ENCODE measurements around the gene C10orf105. TPM values are rescaled to one million over a fixed set of nuclear protein-coding genes. Genes with fewer than 3 reads are reported as not detected.

The C10orf105 gene
- total RNA-seq, result under 1 TPM; 0.25 to 0.36 TPM
- 1.4 TPM for polyA plus RNA-seq (2013, experiment 1 of 2)
- 0.64 TPM for polyA plus RNA-seq (2013, experiment 2 of 2)
- total RNA-seq, result 0 to 5.3 (median 0.49) reads per million in 172 experiments

- H3K27ac ChIP-seq (ENCODE audit: low read depth in 1 of 2, low read length in 2 of 2), result no peak within 1 kb of the TSS
Observed at GRCh38 chr10:71719464-71720201, at the start of gene C10orf105. Gene C10orf105, minus strand, starts transcription at chr10:71719778. Its CDS starts 3,441 bp downstream, at chr10:71716337.

GRCh38 chr10:71767420-71768035 is 48.0 kb upstream of the C10orf105 start:
- H3K27me3 Mint-ChIP-seq, result no peaks in the 10 kb centered on the region
- H3K27ac ChIP-seq (ENCODE audit: low read depth in 1 of 2, low read length in 2 of 2), result peak overlapping the region; percentile 71 to 74
- H3K36me3 Mint-ChIP-seq (ENCODE audit: low read depth), result peaks cover 95% of the 10 kb centered on the region
- H3K27ac Mint-ChIP-seq, result peak overlapping the region; percentile 95
- H3K4me3 ChIP-seq (ENCODE audit: low read length), result peak overlapping the region; percentile 1
- H3K4me3 Mint-ChIP-seq, result peak overlapping the region; percentile 70
- H3K27me3 ChIP-seq (ENCODE audit: control insufficient read depth in 1 of 2, insufficient read depth in 2 of 2, low read length in 2 of 2), result no peaks in the 10 kb centered on the region
- peaks cover 98% of the 10 kb centered on the region for H3K4me1 Mint-ChIP-seq (ENCODE audit: low read depth)
- peaks cover 75% of the 10 kb centered on the region for H3K36me3 ChIP-seq (ENCODE audit: insufficient read depth, low read length)
- ChIA-PET POLR2A (interaction anchor here (0.9 to 14.6 kb wide), 5 partner anchors 11 to 61 kb away, joined by 3 to 416 read pairs (median 3); no protein-coding TSS in a partner anchor), CTCF (interaction anchor here (0.8 to 3.9 kb wide), 6 partner anchors 11 to 71 kb away, joined by 3 to 16 read pairs (median 4); no protein-coding TSS in a partner anchor)
- DNase-seq, result no peak
- H3K4me1 ChIP-seq (ENCODE audit: insufficient read depth, low read length), result peaks cover 87% of the 10 kb centered on the region
- H3K9me3 ChIP-seq (ENCODE audit: control insufficient read depth in 1 of 2, insufficient read depth in 1 of 2, low read length in 2 of 2), result no peaks in the 10 kb centered on the region
- H3K9me3 Mint-ChIP-seq, result no peaks in the 10 kb centered on the region
- intact Hi-C loops (cut with DNase I, micrococcal nuclease), result no loop called here
- ATAC-seq (ENCODE audit: poor library complexity), result no peak
- TF ChIP-seq CTCF (IDR thresholded peaks at IDR 0.05), result no peak

More at GRCh38 chr10:71719464-71720201, at the start of gene C10orf105:
- no peak within 1 kb of the TSS for H3K4me3 ChIP-seq (ENCODE audit: low read length)
- Mint-ChIP-seq H3K36me3 (ENCODE audit: low read depth) (no peaks in the 10 kb centered on the region), H3K9me3 (no peaks in the 10 kb centered on the region), H3K27me3 (no peaks in the 10 kb centered on the region), H3K27ac (peak within 1 kb of the TSS; percentile 36), H3K4me1 (ENCODE audit: low read depth) (peaks cover 43% of the 10 kb centered on the region), H3K4me3 (no peak within 1 kb of the TSS)
- no peaks in the 10 kb centered on the region for H3K9me3 ChIP-seq (ENCODE audit: control insufficient read depth in 1 of 2, insufficient read depth in 1 of 2, low read length in 2 of 2)
- no peak for TF ChIP-seq CTCF (IDR thresholded peaks at IDR 0.05)
- H3K27me3 ChIP-seq (ENCODE audit: control insufficient read depth in 1 of 2, insufficient read depth in 2 of 2, low read length in 2 of 2), result no peaks in the 10 kb centered on the region
- no peak for ATAC-seq (ENCODE audit: poor library complexity)
- peaks cover 89% of the 10 kb centered on the region for H3K4me1 ChIP-seq (ENCODE audit: insufficient read depth, low read length)
- ChIA-PET POLR2A (interaction anchor here (0.7 kb wide), 1 partner anchor 197 kb away, joined by 3 read pairs; no protein-coding TSS in a partner anchor), CTCF (interaction anchor here (1.7 kb wide), 1 partner anchor 12 kb away, joined by 6 read pairs; no protein-coding TSS in a partner anchor)
- intact Hi-C loops (cut with DNase I, micrococcal nuclease), result no loop called here
- no peak for DNase-seq
- H3K36me3 ChIP-seq (ENCODE audit: insufficient read depth, low read length), result no peaks in the 10 kb centered on the region

DNA sequence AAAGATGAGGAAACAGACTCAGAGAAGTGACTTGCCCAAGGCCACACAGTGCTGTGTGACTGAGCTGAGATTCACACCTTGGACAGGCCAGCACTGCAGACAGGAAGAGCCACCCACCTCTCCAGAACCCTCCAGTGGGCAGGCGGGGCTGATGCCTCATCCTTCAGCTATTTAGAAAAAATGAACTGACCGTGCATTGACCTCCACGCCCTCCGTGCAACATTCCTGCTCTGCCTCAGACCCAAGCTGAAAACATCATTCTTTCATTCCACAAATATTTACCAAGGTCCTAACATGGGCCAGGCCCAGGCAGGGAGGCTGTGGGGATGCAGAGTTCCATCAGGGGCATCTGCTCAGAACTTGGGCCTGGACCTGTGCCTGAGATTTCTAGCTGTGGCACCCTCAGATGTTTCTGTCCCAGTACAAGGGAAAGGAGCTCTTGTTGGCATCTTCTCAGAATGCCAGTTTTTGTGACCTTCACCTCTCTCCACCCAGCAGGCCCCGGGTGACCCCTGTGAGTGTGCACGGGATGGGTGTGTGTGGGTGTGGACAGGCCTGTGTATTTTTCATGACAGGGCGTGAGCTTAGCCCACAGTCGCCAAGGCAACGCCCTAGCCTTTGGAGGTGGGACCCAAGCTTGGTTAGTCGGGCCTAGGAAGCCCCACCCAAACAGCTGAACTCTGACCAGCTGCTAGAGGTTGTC is 47.3 kb upstream of the C10orf105 start:
- Mint-ChIP-seq H3K27me3 (no peaks in the 10 kb centered on the region), H3K4me3 (peak overlapping the region; percentile 70), H3K9me3 (no peaks in the 10 kb centered on the region), H3K4me1 (ENCODE audit: low read depth) (peaks cover 98% of the 10 kb centered on the region), H3K36me3 (ENCODE audit: low read depth) (peaks cover 95% of the 10 kb centered on the region), H3K27ac (peak overlapping the region; percentile 95)
- Histone ChIP-seq H3K27ac (ENCODE audit: low read depth in 1 of 2, low read length in 2 of 2) (peak overlapping the region; percentile 71 to 74), H3K27me3 (ENCODE audit: control insufficient read depth in 1 of 2, insufficient read depth in 2 of 2, low read length in 2 of 2) (no peaks in the 10 kb centered on the region), H3K4me1 (ENCODE audit: insufficient read depth, low read length) (peaks cover 94% of the 10 kb centered on the region), H3K4me3 (ENCODE audit: low read length) (peak overlapping the region; percentile 1), H3K36me3 (ENCODE audit: insufficient read depth, low read length) (peaks cover 82% of the 10 kb centered on the region), H3K9me3 (ENCODE audit: control insufficient read depth in 1 of 2, insufficient read depth in 1 of 2, low read length in 2 of 2) (no peaks in the 10 kb centered on the region)
- ChIA-PET POLR2A (interaction anchor here (0.7 to 14.6 kb wide), 7 partner anchors 10 to 1363 kb away, joined by 3 to 416 read pairs (median 3); partner anchors contain the start of gene EIF4EBP2), CTCF (interaction anchor here (0.8 to 3.9 kb wide), 5 partner anchors 10 to 129 kb away, joined by 3 to 16 read pairs (median 3); no protein-coding TSS in a partner anchor)
- DNase-seq, result peak in 3 of 14 experiments; percentile 30 to 63 (median 56)
- intact Hi-C loops (cut with DNase I, micrococcal nuclease), result no loop called here
- no peak for TF ChIP-seq CTCF (IDR thresholded peaks at IDR 0.05)
- no peak for ATAC-seq (ENCODE audit: poor library complexity)
